RWPE1 (cell line): ENCODE results near the gene C20orf141.

ENCODE experiments used
- CTCF ChIA-PET: fragments of 350-600 bp; sonication (Branson Sonifier 250); formaldehyde crosslinking; extraction: SDS; loops from one replicate; lab custom pipeline; 2021; lab: Yijun Ruan, JAX
- POLR2A ChIA-PET: fragments of 400-600 bp; formaldehyde crosslinking; extraction: SDS; loops from one replicate; lab custom pipeline; 2020; ENCODE audit warnings: antibody characterized with exemption; ENCODE audit not compliant: low non-redundant PET; lab: Yijun Ruan, JAX
- DNase-seq: peaks from one replicate; pipeline ENCODE4 v3.0.0; 2012; ENCODE audit warnings: low spot score
- H3K27ac ChIP-seq: fragments of 450-650 bp; 2 replicates; pipeline ENCODE4 v1.5.1; 2017
- CTCF ChIP-seq: fragments of 450-650 bp; conservative IDR thresholded peaks from 2 replicates; pipeline ENCODE4 v1.5.1; 2017; ENCODE audit warnings: low read depth, mild to moderate bottlenecking

C20orf141 gene

GRCh38 chr20:2845607-2846006, 30.8 kb downstream of the C20orf141 start:
- TF ChIP-seq CTCF: no peak
- ChIA-PET POLR2A (no interaction called here), CTCF (no interaction called here)
- no peak for DNase-seq
- no peak overlapping the region for H3K27ac ChIP-seq

DNA sequence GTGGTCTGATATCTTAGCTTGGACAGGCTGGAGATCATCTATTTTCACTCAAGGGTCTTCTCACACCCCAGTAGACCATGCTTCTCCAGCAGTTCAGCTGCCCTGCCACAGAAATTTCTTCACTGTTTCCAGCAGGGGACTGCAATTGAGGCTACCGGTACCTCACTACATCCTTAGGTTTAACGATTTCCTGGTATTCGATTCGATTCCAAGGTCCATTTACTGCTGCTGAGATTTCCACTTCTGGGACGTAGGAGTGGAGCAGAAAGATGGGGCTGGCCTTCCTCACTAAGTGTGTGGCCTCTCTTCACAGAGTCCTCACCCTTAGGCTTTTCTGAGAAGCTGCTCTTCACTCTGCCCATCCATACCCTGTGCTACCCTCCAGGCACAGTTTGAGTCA, 31.9 kb downstream of the C20orf141 start:
- ChIA-PET POLR2A (no interaction called here), CTCF (no interaction called here)
- no peak for DNase-seq
- TF ChIP-seq CTCF: no peak
- H3K27ac ChIP-seq: no peak overlapping the region

GRCh38 chr20:2847802-2848201, 33.0 kb downstream of the C20orf141 start:
- H3K27ac ChIP-seq: no peak overlapping the region
- CTCF ChIA-PET: no interaction called here
- POLR2A ChIA-PET: no interaction called here
- TF ChIP-seq CTCF: no peak
- no peak for DNase-seq

DNA sequence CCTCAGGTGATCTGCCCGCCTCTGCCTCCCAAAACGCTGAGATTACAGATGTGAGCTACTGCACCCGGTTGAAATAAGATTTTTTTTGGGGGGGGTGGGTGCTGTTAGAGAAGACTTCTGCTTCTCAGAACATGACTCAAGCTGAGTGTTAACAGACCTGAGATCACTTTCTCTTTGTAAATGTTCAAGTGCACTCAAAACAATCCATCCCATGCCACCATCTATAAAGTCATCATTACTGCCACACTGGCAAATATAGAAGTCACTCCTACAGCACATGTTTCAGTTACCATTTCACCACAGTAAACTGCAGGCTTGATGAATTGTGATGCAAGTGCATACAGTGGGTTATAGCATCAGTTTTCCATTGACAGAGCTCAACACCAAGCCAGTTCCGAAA, 34.7 kb downstream of the C20orf141 start:
- TF ChIP-seq CTCF: no peak
- no peak for DNase-seq
- H3K27ac ChIP-seq: no peak overlapping the region
- POLR2A ChIA-PET: no interaction called here
- CTCF ChIA-PET: interaction anchor here (0.6 to 0.9 kb wide), 3 partner anchors 16 to 106 kb away, joined by 3 to 7 read pairs (median 3); no protein-coding TSS in a partner anchor

- H3K27ac ChIP-seq: no peak overlapping the region
- no peak for DNase-seq
- ChIA-PET CTCF (interaction anchor here (0.6 to 2.3 kb wide), 5 partner anchors 10 to 322 kb away, joined by 3 to 11 read pairs (median 7); partner anchors contain the start of genes PCED1A and VPS16), POLR2A (interaction anchor here (0.8 kb wide), 1 partner anchor 199 kb away, joined by 3 read pairs; no protein-coding TSS in a partner anchor)
- TF ChIP-seq CTCF: no peak
Observed at GRCh38 chr20:2851086-2851485, 36.3 kb downstream of the C20orf141 start.

DNA sequence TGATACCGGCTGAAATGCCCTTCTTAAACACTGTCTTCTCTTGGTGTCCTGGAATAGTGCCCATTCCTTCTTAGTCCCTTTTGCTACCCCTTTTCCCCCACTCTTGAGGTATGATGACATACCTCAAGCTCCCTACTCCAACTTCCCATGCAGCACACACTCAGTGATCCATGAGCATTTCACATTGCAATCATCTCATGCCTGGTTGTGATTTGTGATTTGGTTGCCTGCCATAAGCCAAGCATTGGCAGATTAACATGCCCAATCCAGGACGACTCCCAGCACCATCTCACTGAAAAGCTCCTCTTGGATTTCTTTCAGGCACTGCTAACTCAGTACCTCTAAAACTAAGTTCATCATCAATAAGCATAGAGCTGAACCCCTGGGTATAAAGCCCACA, 43.8 kb downstream of the C20orf141 start:
- no peak for TF ChIP-seq CTCF
- ChIA-PET CTCF (no interaction called here), POLR2A (interaction anchor here (1.3 kb wide), 1 partner anchor 14 kb away, joined by 6 read pairs; no protein-coding TSS in a partner anchor)

More for the DNA sequence above, 43.8 kb downstream of the C20orf141 start:
- DNase-seq: no peak
- H3K27ac ChIP-seq: no peak overlapping the region
